GM12873 (cell line): Measurements from ENCODE around the gene UBQLN3.

ENCODE experiments used
- CTCF ChIP-seq: IDR thresholded peaks from 2 replicates; pipeline ENCODE4 v1.5.1; 2012; ENCODE audit warnings: low read depth, mild to moderate bottlenecking, moderate library complexity, low read length, control low read depth; ENCODE audit not compliant: insufficient read depth; ENCODE audit errors: missing control alignments

Gene UBQLN3

GRCh38 chr11:5507177-5507932 lies 2.4 kb downstream of the UBQLN3 start:
- peak; percentile 13 for TF ChIP-seq CTCF

- no peak for TF ChIP-seq CTCF
Measured at GRCh38 chr11:5505363-5506048, 4.3 kb downstream of the UBQLN3 start.

GRCh38 chr11:5504403-5504921 lies 5.3 kb downstream of the UBQLN3 start:
- TF ChIP-seq CTCF = no peak

GRCh38 chr11:5500393-5500801 lies 9.4 kb downstream of the UBQLN3 start:
- TF ChIP-seq CTCF = no peak

GRCh38 chr11:5499671-5500070 lies 10.1 kb downstream of the UBQLN3 start:
- no peak for TF ChIP-seq CTCF

GRCh38 chr11:5489576-5490357 lies 20.0 kb downstream of the UBQLN3 start:
- no peak for TF ChIP-seq CTCF
